VCaP (cell line): ENCODE measurements around the gene LRRC70.

Experiments
- H3K27ac ChIP-seq: fragments of 450-650 bp; 2 replicates; pipeline ENCODE4 v1.5.1; 2017
- CTCF ChIP-seq: fragments of 450-650 bp; conservative IDR thresholded peaks from 2 replicates; pipeline ENCODE4 v1.5.1; 2017; ENCODE audit warnings: mild to moderate bottlenecking, moderate library complexity

Gene LRRC70

GRCh38 chr5:62547945-62548630 lies 30.5 kb upstream of the LRRC70 start:
- H3K27ac ChIP-seq, result no peak overlapping the region
- TF ChIP-seq CTCF, result no peak

DNA sequence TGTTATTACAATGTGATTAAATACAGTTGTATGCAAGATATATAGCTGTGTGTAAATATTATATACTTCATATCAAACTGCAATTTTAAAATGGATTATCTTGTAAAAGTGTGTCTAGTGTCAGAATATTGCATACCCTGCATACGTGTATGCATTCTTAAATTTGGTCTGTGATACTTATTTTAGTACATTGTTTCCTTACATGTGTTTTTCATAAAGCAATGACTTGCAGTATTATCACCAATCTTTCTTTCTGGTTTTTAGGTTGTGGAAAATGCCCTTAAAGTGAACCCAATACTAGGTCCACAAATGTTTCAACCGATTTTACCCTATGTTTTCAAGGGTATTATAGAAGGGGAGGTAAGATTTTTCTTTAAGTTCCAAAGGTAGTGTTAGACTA lies 28.5 kb upstream of the LRRC70 start:
- TF ChIP-seq CTCF, result no peak
- no peak overlapping the region for H3K27ac ChIP-seq

DNA sequence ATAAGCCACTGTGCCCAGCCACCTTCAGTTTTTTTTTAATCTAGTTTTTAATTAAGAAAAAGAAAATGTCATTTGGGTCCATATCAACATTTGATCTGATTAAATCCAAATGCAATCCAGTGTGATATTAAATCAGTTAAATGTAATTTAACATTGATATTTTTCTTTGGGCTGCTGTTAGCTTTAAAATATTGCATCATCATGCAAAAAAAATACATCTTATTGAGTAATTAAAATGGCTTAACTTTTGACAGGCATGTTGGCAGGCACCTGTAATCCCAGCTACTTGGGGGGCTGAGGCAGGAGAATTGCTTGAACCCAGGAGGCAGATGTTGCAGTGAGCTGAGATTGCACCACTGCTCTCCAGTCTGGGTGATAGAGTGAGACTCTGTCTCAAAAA lies 22.7 kb upstream of the LRRC70 start:
- H3K27ac ChIP-seq, result no peak overlapping the region

DNA sequence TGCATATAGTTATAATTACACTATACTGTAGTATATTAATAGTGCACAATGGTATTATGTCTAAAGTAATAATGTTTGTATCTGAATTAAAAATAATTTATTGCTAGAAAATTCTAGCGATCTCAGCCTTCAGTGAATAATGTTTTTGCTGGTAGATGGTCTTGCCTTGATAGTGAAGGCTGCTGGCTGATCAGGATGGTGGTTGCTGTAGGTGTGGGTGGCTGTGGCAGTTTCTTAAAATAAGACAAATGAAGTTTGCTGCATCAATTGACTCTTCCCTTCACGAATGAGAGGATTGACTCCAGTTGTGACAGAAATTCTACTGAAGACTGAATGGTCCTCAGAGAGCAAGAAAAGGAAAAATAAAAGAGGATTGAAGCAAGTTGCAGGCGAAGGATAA lies 19.7 kb upstream of the LRRC70 start:
- no peak for TF ChIP-seq CTCF
- no peak overlapping the region for H3K27ac ChIP-seq

More for the DNA sequence above, 22.7 kb upstream of the LRRC70 start:
- TF ChIP-seq CTCF, result no peak

GRCh38 chr5:62560786-62561185 lies 17.8 kb upstream of the LRRC70 start:
- H3K27ac ChIP-seq, result no peak overlapping the region
- TF ChIP-seq CTCF, result no peak

DNA sequence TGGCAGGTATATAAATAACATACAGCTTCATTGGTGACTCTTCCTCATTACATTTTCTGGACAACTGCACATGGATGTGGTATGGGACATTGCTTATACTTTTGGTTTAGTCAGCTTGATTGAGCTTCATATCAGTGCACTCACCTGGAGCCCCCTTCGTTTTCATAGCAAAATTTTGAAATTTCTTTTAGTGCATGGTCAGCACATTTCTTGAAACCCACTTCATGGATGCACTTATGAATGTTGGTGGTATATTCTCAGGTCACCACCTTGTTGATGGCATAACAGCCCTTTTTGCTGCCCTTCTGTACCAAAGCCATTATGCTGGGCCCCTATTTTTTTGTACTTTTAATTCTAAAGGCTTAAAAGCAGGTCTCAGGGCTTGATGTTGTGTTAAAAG lies 16.7 kb upstream of the LRRC70 start:
- H3K27ac ChIP-seq, result no peak overlapping the region
- TF ChIP-seq CTCF, result no peak

DNA sequence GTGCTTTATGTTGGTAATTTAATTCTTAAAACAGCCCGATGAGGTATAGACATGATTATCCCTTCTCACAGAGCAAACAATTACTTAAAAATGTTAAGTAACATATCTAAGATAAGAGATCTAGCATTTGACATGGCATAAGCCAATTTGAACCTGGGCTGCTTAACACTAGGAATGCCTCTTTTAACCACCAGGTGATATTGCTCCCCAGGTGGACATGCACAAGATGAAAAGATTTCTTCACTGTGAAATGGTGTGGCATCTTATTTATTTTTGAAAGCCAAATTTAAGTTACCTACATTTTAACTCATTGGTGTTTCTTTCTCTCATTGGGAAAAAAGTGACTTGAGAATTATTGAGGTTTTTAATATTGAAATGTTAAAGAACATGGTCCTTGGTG lies 15.8 kb upstream of the LRRC70 start:
- TF ChIP-seq CTCF, result no peak
- H3K27ac ChIP-seq, result no peak overlapping the region
